ENCODE data around the gene SIAH2. TPM values are rescaled to one million over a fixed set of nuclear protein-coding genes. Genes with fewer than 3 reads are reported as not detected.

Gene SIAH2
- total and polyA plus RNA-seq, 5 experiments from 2014 or later: 10.9 to 20.5 (median 18.4) TPM

DNA sequence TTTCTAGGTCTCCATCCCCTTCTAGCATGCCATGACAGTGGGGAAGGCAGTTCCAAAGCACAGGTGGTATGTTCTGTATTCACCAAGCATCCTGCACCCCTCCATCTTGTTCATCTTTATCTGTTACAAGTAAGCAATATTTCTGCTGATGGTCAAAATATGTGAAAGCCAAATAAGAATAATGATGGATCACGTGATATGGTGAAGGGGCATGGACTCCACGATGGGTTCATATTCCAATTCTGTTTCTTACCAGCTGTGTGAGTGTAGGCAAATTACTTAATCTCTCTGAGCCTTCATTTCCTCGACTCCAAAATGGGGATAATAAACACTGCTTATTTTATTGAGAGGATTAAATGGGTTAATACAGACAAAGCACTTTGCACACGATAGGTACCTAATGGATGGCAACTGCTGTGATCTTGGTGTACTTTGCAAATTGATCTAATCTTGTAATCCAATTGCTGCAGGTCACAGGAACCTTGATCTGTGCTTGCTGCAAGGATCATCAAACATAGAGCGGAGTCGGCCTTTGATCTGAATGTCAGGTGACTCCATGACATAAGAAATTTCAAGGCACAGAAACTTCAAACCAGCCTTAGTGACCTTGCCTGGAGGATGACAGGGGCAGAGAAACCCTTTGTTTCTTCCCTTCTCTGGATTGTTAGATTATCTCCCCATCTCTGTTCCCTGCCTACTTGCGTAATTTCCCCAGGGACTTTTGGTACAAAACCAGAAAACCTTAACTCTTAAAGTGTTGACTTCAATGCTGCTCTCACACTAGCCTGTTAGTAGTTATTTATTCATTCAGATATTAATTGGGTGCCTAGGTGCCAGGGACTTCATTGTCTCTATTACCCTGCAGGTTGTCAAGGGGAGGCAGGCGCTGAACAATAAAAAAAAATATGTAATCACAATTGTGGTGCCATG is 25.8 kb downstream of the SIAH2 start:
- H3K27me3 Mint-ChIP-seq: no peaks in the 10 kb centered on the region
- peak in 5 of 10 donors; percentile 16 to 38 (median 26) for DNase-seq
- POLR2A ChIA-PET: interaction anchor here (0.8 kb wide), 1 partner anchor 26 kb away, joined by 5 read pairs; the partner anchor contains the start of gene SIAH2
- H3K9me3 Mint-ChIP-seq: no peaks in the 10 kb centered on the region
- peak; percentile 62 to 85 for ATAC-seq
- H3K27ac Mint-ChIP-seq: peak overlapping the region in 3 of 10 donors; percentile 1 to 36 (median 5)
- no peak overlapping the region for H3K4me3 Mint-ChIP-seq
- H3K4me1 Mint-ChIP-seq: peaks cover 15 to 48% (median 26%) of the 10 kb centered on the region in 4 donors
- H3K36me3 Mint-ChIP-seq: peaks cover 0 to 20% (median 6%) of the 10 kb centered on the region in 3 donors

DNA sequence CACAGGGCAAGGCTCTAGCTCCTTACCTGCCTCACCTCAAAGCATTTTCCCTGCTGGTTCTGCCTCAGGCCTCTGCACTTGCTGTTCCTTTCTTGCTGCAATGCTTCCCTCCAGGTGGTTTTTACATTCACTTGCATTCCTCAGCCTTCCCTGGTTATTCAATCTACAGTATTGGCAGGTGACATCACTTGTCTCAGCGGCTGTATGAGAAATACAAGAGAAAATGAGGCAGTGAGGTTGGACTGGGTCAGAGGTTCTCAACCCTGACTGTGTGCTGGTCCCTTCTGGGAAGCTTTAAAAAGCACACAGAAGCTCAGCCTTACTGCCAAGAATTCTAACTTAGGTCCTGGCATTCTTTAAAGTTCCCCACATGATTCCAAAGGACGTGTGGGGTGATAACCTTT is 26.7 kb downstream of the SIAH2 start:
- H3K27me3 Mint-ChIP-seq: no peaks in the 10 kb centered on the region
- no peaks in the 10 kb centered on the region for H3K9me3 Mint-ChIP-seq
- POLR2A ChIA-PET: no interaction called here
- ATAC-seq: no peak
- no peak for DNase-seq
- H3K4me3 Mint-ChIP-seq: no peak overlapping the region
- H3K4me1 Mint-ChIP-seq: peaks cover 15 to 43% (median 25%) of the 10 kb centered on the region in 4 donors
- H3K36me3 Mint-ChIP-seq: peaks cover 0 to 13% (median 1%) of the 10 kb centered on the region in 3 donors
- peak overlapping the region in 3 of 10 donors; percentile 9 to 29 (median 26) for H3K27ac Mint-ChIP-seq

DNA sequence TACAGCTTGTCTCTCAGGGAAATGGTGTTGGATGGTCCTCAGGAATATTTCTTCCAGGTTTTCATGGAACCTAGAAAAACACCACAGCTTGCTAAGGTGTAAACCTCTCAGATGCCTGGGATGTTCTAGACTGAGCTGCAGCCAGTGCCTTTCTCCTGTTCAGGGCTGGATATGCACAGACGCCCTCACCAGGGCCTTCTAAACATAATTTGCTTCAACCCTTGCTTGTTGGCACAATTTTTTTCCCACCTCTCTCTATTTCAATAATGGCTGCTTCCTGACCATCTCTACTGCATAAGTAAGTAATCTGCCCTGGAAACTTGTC is 28.2 kb downstream of the SIAH2 start:
- H3K9me3 Mint-ChIP-seq: no peaks in the 10 kb centered on the region
- H3K27ac Mint-ChIP-seq: no peak overlapping the region
- H3K4me1 Mint-ChIP-seq: peaks cover 12 to 27% (median 15%) of the 10 kb centered on the region in 4 donors
- no peaks in the 10 kb centered on the region for H3K27me3 Mint-ChIP-seq
- DNase-seq (no peak), ATAC-seq (no peak)
- peaks cover 0 to 7% (median 2%) of the 10 kb centered on the region in 3 donors for H3K36me3 Mint-ChIP-seq
- POLR2A ChIA-PET: no interaction called here
- no peak overlapping the region for H3K4me3 Mint-ChIP-seq

DNA sequence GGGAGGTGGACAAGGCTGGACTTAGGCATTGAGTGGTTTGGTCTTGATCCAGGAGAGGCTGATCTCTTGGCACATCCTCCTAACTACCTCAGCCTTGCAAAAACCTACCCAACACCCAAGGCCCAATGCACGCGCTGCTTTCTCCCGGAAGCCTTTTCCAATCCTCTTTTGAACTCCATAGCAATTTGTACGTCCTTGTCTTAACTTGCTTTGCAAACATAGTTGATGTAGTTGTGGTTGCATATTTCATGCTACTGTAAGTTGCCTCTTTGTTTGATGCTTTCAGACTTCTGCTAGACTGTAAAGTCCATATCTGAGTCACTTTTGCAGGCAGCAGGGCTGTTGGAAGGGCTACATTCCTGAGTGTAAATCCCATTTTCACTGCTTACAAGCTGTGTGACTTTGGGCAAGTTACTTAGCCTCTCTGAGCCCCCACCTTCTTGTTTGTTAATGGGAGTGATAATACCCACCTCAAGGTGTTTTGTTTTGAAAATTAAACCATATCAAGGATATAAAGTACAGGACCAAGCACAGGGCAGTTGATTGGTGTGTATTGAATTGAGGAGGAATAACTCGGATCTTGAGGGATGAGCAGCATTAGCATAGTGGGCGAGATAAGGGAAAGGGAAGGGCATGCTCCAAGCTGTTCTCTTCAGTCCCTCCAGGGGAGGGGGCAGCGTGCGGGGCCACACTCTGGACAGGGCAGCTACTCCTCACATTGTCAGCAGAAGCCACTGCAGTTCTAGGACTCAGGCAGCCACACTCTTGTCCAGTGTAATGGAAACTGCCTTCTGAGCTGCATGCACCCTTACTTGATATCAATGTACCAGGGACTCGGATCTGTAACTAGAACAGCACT is 28.8 kb downstream of the SIAH2 start:
- H3K36me3 Mint-ChIP-seq: peaks cover 0 to 7% (median 2%) of the 10 kb centered on the region in 3 donors
- POLR2A ChIA-PET: no interaction called here
- H3K4me1 Mint-ChIP-seq: peaks cover 7 to 22% (median 13%) of the 10 kb centered on the region in 4 donors
- H3K9me3 Mint-ChIP-seq: no peaks in the 10 kb centered on the region
- no peak for DNase-seq
- H3K27ac Mint-ChIP-seq: no peak overlapping the region
- H3K27me3 Mint-ChIP-seq: no peaks in the 10 kb centered on the region
- no peak overlapping the region for H3K4me3 Mint-ChIP-seq
- ATAC-seq: no peak

GRCh38 chr3:150733373-150733935 is 29.5 kb downstream of the SIAH2 start:
- no peak for ATAC-seq
- no peak for DNase-seq
- Mint-ChIP-seq H3K9me3 (no peaks in the 10 kb centered on the region), H3K4me3 (no peak overlapping the region), H3K4me1 (peaks cover 7 to 15% (median 13%) of the 10 kb centered on the region in 4 donors), H3K27ac (no peak overlapping the region), H3K36me3 (peaks cover 0 to 7% (median 2%) of the 10 kb centered on the region in 3 donors), H3K27me3 (no peaks in the 10 kb centered on the region)
- POLR2A ChIA-PET: no interaction called here

GRCh38 chr3:150729682-150730360 is 33.1 kb downstream of the SIAH2 start:
- Mint-ChIP-seq H3K4me3 (no peak overlapping the region), H3K9me3 (no peaks in the 10 kb centered on the region), H3K36me3 (peaks cover 0 to 9% (median 5%) of the 10 kb centered on the region in 3 donors), H3K27me3 (no peaks in the 10 kb centered on the region), H3K27ac (no peak overlapping the region), H3K4me1 (peaks cover 0 to 3% (median 0%) of the 10 kb centered on the region in 4 donors)
- DNase-seq: no peak
- ATAC-seq: no peak
- POLR2A ChIA-PET: interaction anchor here (0.7 kb wide), 1 partner anchor 1262 kb away, joined by 3 read pairs; no protein-coding TSS in a partner anchor

GRCh38 chr3:150727653-150728502 is 35.1 kb downstream of the SIAH2 start:
- H3K4me1 Mint-ChIP-seq: peaks cover 0 to 8% (median 3%) of the 10 kb centered on the region in 4 donors
- DNase-seq (no peak), ATAC-seq (no peak)
- peaks cover 0 to 10% (median 5%) of the 10 kb centered on the region in 3 donors for H3K36me3 Mint-ChIP-seq
- H3K27ac Mint-ChIP-seq: no peak overlapping the region
- H3K9me3 Mint-ChIP-seq: no peaks in the 10 kb centered on the region
- no peaks in the 10 kb centered on the region for H3K27me3 Mint-ChIP-seq
- H3K4me3 Mint-ChIP-seq: no peak overlapping the region
- POLR2A ChIA-PET: no interaction called here

GRCh38 chr3:150725548-150725947 is 37.4 kb downstream of the SIAH2 start:
- no peak overlapping the region for H3K27ac Mint-ChIP-seq
- no peaks in the 10 kb centered on the region for H3K9me3 Mint-ChIP-seq
- no peak overlapping the region for H3K4me3 Mint-ChIP-seq
- no peaks in the 10 kb centered on the region for H3K27me3 Mint-ChIP-seq
- POLR2A ChIA-PET: no interaction called here
- ATAC-seq: no peak
- H3K36me3 Mint-ChIP-seq: peaks cover 0 to 10% (median 3%) of the 10 kb centered on the region in 3 donors
- DNase-seq: no peak
- H3K4me1 Mint-ChIP-seq: peaks cover 0 to 16% (median 10%) of the 10 kb centered on the region in 4 donors

DNA sequence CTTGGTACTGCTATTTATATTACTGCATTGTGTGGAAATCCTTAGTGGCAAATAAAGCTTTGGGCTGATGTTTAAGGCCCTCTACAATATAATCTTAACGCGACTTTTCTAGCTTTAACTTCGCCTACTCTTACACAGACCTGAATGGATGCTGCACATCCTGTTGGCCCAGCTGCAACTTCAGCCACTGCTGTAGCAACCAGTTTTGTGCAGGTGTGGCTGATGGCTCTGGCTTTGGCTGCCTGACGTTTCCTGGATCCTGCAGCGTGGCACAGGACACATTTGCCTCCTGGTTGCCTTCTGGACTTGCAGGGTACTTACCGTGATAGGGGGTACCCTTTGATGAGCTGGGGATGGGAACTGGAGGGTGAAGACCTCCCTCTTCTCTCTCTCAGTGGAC is 39.0 kb downstream of the SIAH2 start:
- DNase-seq: no peak
- H3K36me3 Mint-ChIP-seq: peaks cover 0 to 12% (median 3%) of the 10 kb centered on the region in 3 donors
- POLR2A ChIA-PET: interaction anchor here (0.5 to 0.9 kb wide), 2 partner anchors 38 to 66 kb away, joined by 3 read pairs; no protein-coding TSS in a partner anchor

DNA sequence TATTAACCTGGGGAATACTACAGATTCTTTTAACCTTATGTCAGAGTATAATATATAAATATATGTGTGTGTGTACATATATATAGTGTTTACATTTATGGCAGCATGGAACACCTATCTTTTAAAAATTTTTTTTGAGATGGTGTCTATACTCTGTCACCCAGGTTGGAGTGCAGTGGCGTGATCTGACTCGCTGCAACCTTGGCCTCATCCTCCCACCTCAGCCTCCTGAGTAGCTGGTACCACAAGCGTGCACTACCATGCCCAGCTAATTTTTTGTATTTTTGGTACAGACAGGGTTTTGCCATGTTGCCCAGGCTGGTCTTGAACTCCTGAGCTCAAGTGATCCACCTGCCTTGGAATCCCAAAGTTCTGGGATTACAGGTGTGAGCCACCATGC is 40.7 kb downstream of the SIAH2 start:
- H3K27ac Mint-ChIP-seq: no peak overlapping the region

More for the DNA sequence above, 39.0 kb downstream of the SIAH2 start:
- no peak for ATAC-seq
- H3K4me1 Mint-ChIP-seq: peaks cover 0 to 16% (median 10%) of the 10 kb centered on the region in 4 donors
- H3K27me3 Mint-ChIP-seq: no peaks in the 10 kb centered on the region
- H3K27ac Mint-ChIP-seq: peak overlapping the region in 1 of 10 donors; percentile 27
- no peak overlapping the region for H3K4me3 Mint-ChIP-seq
- H3K9me3 Mint-ChIP-seq: no peaks in the 10 kb centered on the region

More for the DNA sequence above, 40.7 kb downstream of the SIAH2 start:
- peaks cover 0 to 16% (median 10%) of the 10 kb centered on the region in 4 donors for H3K4me1 Mint-ChIP-seq
- peaks cover 0 to 12% (median 3%) of the 10 kb centered on the region in 3 donors for H3K36me3 Mint-ChIP-seq
- POLR2A ChIA-PET: interaction anchor here (0.6 to 1.7 kb wide), 3 partner anchors 39 to 81 kb away, joined by 3 to 7 read pairs (median 4); partner anchors contain the start of gene SIAH2
- no peak overlapping the region for H3K4me3 Mint-ChIP-seq
- no peak for ATAC-seq
- no peak for DNase-seq
- no peaks in the 10 kb centered on the region for H3K27me3 Mint-ChIP-seq
- H3K9me3 Mint-ChIP-seq: peaks cover 0 to 4% (median 0%) of the 10 kb centered on the region in 9 donors
